Kidney (tissue), 22 donors: Measurements from ENCODE around the gene CETN2. TPM values are rescaled to one million over a fixed set of nuclear protein-coding genes. Genes with fewer than 3 reads are reported as not detected.

Experiments
- DNase-seq, 5 donors: peaks; one replicate each; pipeline ENCODE4 v3.0.0-alpha.2; 2013 to 2020
- FAIRE-seq: peaks from 2 replicates; lab custom pipeline; 2012; peaks lifted over from hg19 to GRCh38; lab: Jason Lieb, UNC
- H3K27ac ChIP-seq, 2 donors: one replicate each; pipeline ENCODE4 v1.7.0; 2013; ENCODE audit warnings: low read depth in 2 of 2, low read length in 2 of 2, inconsistent platforms in 1 of 2
- H3K27me3 ChIP-seq: one replicate; pipeline ENCODE4 v1.7.1; 2013; ENCODE audit warnings: low read length, inconsistent platforms; ENCODE audit not compliant: control insufficient read depth, insufficient read depth
- H3K36me3 ChIP-seq, 3 donors: one replicate each; pipeline versions ENCODE4 v1.7.0 to v1.7.1; 2013; ENCODE audit warnings: low read length in 3 of 3, control low read depth in 1 of 3, inconsistent platforms in 1 of 3; ENCODE audit not compliant: insufficient read depth in 3 of 3, control insufficient read depth in 2 of 3
- H3K4me1 ChIP-seq, 3 donors: one replicate each; pipeline versions ENCODE4 v1.7.0 to v1.7.1; 2013; ENCODE audit warnings: low read length in 3 of 3, inconsistent platforms in 1 of 3, low read depth in 1 of 3; ENCODE audit not compliant: control insufficient read depth in 2 of 3, insufficient read depth in 2 of 3
- H3K4me3 ChIP-seq, 3 donors: one replicate each; pipeline versions ENCODE4 v1.7.0 to v1.8.1; 2013; ENCODE audit warnings: low read length in 3 of 3, control low read depth in 1 of 3, inconsistent platforms in 1 of 3
- H3K9ac ChIP-seq, 3 donors: one replicate each; pipeline versions ENCODE4 v1.7.0 to v1.7.1; 2013; ENCODE audit warnings: low read length in 3 of 3, control low read depth in 1 of 3, inconsistent platforms in 1 of 3
- H3K9me3 ChIP-seq, 3 donors: one replicate each; pipeline versions ENCODE4 v1.7.0 to v1.7.1; 2013; ENCODE audit warnings: low read length in 3 of 3, control low read depth in 1 of 3, inconsistent platforms in 1 of 3; ENCODE audit not compliant: control insufficient read depth in 2 of 3, insufficient read depth in 1 of 3
- CTCF ChIP-seq: IDR thresholded peaks from 3 replicates; pipeline ENCODE4 v1.5.1; 2012; ENCODE audit warnings: mild to moderate bottlenecking, moderate library complexity, borderline replicate concordance; ENCODE audit not compliant: insufficient read depth; ENCODE audit errors: extremely low read depth
- intact Hi-C: fragments of 100-400 bp; cut with DNase I; formaldehyde crosslinking; loops from one replicate; pipeline ENCODE4 v1.11.1; 2022
- long read RNA-seq, 10 donors: library from polyadenylated mRNA in 1 of 10; unstranded in 1 of 10; transcript quantifications; one replicate each; pipeline ENCODE4 v2.0.0 and lab custom pipeline, GENCODE V29; 2021 to 2026
- polyA plus RNA-seq: library from polyadenylated mRNA; stranded (reverse); fragments of 350-450 nt; fragmentation: Illumina TruSeq; extraction: RNeasy Lipid Tissue Mini Kit (QIAGEN cat#74804); gene quantifications from one replicate; pipeline ENCODE4 v1.2.3, GENCODE V29; 2014; ENCODE audit warnings: low read depth, low replicate concordance; ENCODE audit not compliant: insufficient read depth
- total RNA-seq: library from RNA; stranded (reverse); fragmentation: NEBNext Ultra II Directional; extraction: Animal tissue kit (Norgen Biotek cat#: 25700); gene quantifications from one replicate; pipeline ENCODE4 v1.2.1, GENCODE V29; 2021
- donor health status: control.
- donor health status: control.
- donor health status: control.
- donor health status: control.
- donor health status: control.
- donor health status: DM: yes; HTN: yes; CAD: no.
- donor health status: Normal renal cell carcinoma (clear cell type).

CETN2 gene
- total RNA-seq (66.4 TPM), polyA plus RNA-seq (121 TPM)
- long read RNA-seq, donor 1, transcript CETN2-201 (5 exons, 1,454 nt): major isoform, 14 of 24 reads
- long read RNA-seq, donor 1, partial matches to known transcripts: 10 of 24 reads
- long read RNA-seq, donor 1, other reads (novel, unspliced or antisense): 0 of 24 reads
- long read RNA-seq, donor 2, transcript CETN2-201 (5 exons, 1,454 nt): major isoform, 24 of 45 reads
- long read RNA-seq, donor 2, partial matches to known transcripts: 21 of 45 reads
- long read RNA-seq, donor 2, other reads (novel, unspliced or antisense): 0 of 45 reads
- long read RNA-seq, donor 3, transcript CETN2-201 (5 exons, 1,454 nt): major isoform, 46 of 93 reads
- long read RNA-seq, donor 3, partial matches to known transcripts: 47 of 93 reads
- long read RNA-seq, donor 3, other reads (novel, unspliced or antisense): 0 of 93 reads
- long read RNA-seq, donor 4, transcript CETN2-201 (5 exons, 1,454 nt): major isoform, 28 of 34 reads
- long read RNA-seq, donor 4, partial matches to known transcripts: 6 of 34 reads
- long read RNA-seq, donor 4, other reads (novel, unspliced or antisense): 0 of 34 reads
- long read RNA-seq, donor 5, partial matches to known transcripts: 0 of 2 reads
- long read RNA-seq, donor 5, other reads (novel, unspliced or antisense): 0 of 2 reads
- long read RNA-seq, donor 6, transcript CETN2-201 (5 exons, 1,454 nt): major isoform, 68 of 169 reads
- long read RNA-seq, donor 6, partial matches to known transcripts: 101 of 169 reads
- long read RNA-seq, donor 6, other reads (novel, unspliced or antisense): 0 of 169 reads
- long read RNA-seq, donor 7, transcript CETN2-201 (5 exons, 1,454 nt): major isoform, 22 of 29 reads
- long read RNA-seq, donor 7, partial matches to known transcripts: 6 of 29 reads
- long read RNA-seq, donor 7, other reads (novel, unspliced or antisense): 1 of 29 reads
- long read RNA-seq, donor 8, transcript CETN2-201 (5 exons, 1,454 nt): major isoform, 23 of 55 reads
- long read RNA-seq, donor 8, partial matches to known transcripts: 32 of 55 reads
- long read RNA-seq, donor 8, other reads (novel, unspliced or antisense): 0 of 55 reads
- long read RNA-seq, donor 9, transcript CETN2-201 (5 exons, 1,454 nt): major isoform, 8 of 16 reads
- long read RNA-seq, donor 9, partial matches to known transcripts: 8 of 16 reads
- long read RNA-seq, donor 9, other reads (novel, unspliced or antisense): 0 of 16 reads
- long read RNA-seq, donor 10, transcript CETN2-201 (5 exons, 1,454 nt): major isoform, 18 of 70 reads
- long read RNA-seq, donor 10, partial matches to known transcripts: 52 of 70 reads
- long read RNA-seq, donor 10, other reads (novel, unspliced or antisense): 0 of 70 reads

- H3K4me1 ChIP-seq: peaks cover 0 to 5% (median 0%) of the 10 kb centered on the region in 3 donors
- no peak for TF ChIP-seq CTCF
- H3K9ac ChIP-seq: peak within 1 kb of the TSS; percentile 61 to 83 (median 65)
- no peaks in the 10 kb centered on the region for H3K9me3 ChIP-seq
- H3K27me3 ChIP-seq: no peaks in the 10 kb centered on the region
- DNase-seq: peak; percentile 96 to 98 (median 97)
- intact Hi-C loops: no loop called here
- peak; percentile 98 for FAIRE-seq
- peak within 1 kb of the TSS; percentile 82 to 84 (median 84) for H3K4me3 ChIP-seq
- H3K36me3 ChIP-seq: no peaks in the 10 kb centered on the region
- H3K27ac ChIP-seq: peak within 1 kb of the TSS; percentile 9 to 60
These were observed at the start of gene CETN2, which contains the start of gene NSDHL for GRCh38 chrX:152830312-152831305. Gene CETN2 (minus strand): TSS chrX:152830757. CDS start chrX:152830710, 47 bp downstream. Gene NSDHL (plus strand): TSS chrX:152831063. CDS start chrX:152846325, 15,262 bp downstream.

GRCh38 chrX:152878976-152879755, 48.6 kb upstream of the CETN2 start:
- no peaks in the 10 kb centered on the region for H3K9me3 ChIP-seq
- no peak overlapping the region for H3K9ac ChIP-seq
- H3K27ac ChIP-seq: no peak overlapping the region
- FAIRE-seq (no peak), DNase-seq (peak; percentile 49 to 69 (median 56))
- H3K4me1 ChIP-seq: no peaks in the 10 kb centered on the region
- TF ChIP-seq CTCF: no peak
- H3K27me3 ChIP-seq: no peaks in the 10 kb centered on the region
- H3K36me3 ChIP-seq: no peaks in the 10 kb centered on the region
- intact Hi-C loops: no loop called here
- H3K4me3 ChIP-seq: no peak overlapping the region
